Osteoblast (primary cell): ENCODE results near the gene MSMO1. TPM values are rescaled to one million over a fixed set of nuclear protein-coding genes. Genes with fewer than 3 reads are reported as not detected.
A peak's percentile ranks its signal among the peaks of the same experiment; 100 is the strongest.

Experiments
- DNase-seq: peaks from one replicate; pipeline ENCODE4 v3.0.0; 2011; ENCODE audit warnings: low spot score, mixed read lengths; ENCODE audit not compliant: insufficient read length; ENCODE audit errors: missing footprints
- H2AFZ ChIP-seq: 2 replicates; pipeline ENCODE4 v1.6.0; 2011; ENCODE audit warnings: mild to moderate bottlenecking, low read length
- H3K27ac ChIP-seq: 2 replicates; pipeline ENCODE4 v1.5.1; 2011; ENCODE audit warnings: mild to moderate bottlenecking, low read depth, low read length, moderate library complexity
- H3K27me3 ChIP-seq: 2 replicates; pipeline ENCODE4 v1.6.0; 2012; ENCODE audit warnings: mild to moderate bottlenecking, control low read depth, inconsistent platforms, low read length, moderate library complexity; ENCODE audit not compliant: insufficient read depth
- H3K36me3 ChIP-seq: 2 replicates; pipeline ENCODE4 v1.5.1; 2011; ENCODE audit warnings: mild to moderate bottlenecking, low read length, control low read depth, moderate library complexity; ENCODE audit not compliant: insufficient read depth
- H3K4me1 ChIP-seq: 2 replicates; pipeline ENCODE4 v1.5.1; 2011; ENCODE audit warnings: mild to moderate bottlenecking, low read length, control low read depth, moderate library complexity; ENCODE audit not compliant: insufficient read depth
- H3K4me2 ChIP-seq: 2 replicates; pipeline ENCODE4 v1.6.0; 2011; ENCODE audit warnings: mild to moderate bottlenecking, low read length; ENCODE audit not compliant: insufficient read depth
- H3K4me3 ChIP-seq: fragments of 200-600 bp; sonication (generic); 3 replicates; pipeline ENCODE4 v1.5.1; 2012; ENCODE audit warnings: mild to moderate bottlenecking, low read length, inconsistent platforms; ENCODE audit not compliant: insufficient read depth
- H3K79me2 ChIP-seq: 2 replicates; pipeline ENCODE4 v1.6.0; 2012; ENCODE audit warnings: mild to moderate bottlenecking, low read length, control low read depth, inconsistent platforms; ENCODE audit not compliant: insufficient read depth
- H3K9me3 ChIP-seq: 2 replicates; pipeline ENCODE4 v1.5.1; 2011; ENCODE audit warnings: low read depth, low read length, control low read depth
- H4K20me1 ChIP-seq: 2 replicates; pipeline ENCODE4 v1.6.0; 2012; ENCODE audit warnings: mild to moderate bottlenecking, low read length, control low read depth; ENCODE audit not compliant: insufficient read depth
- total RNA-seq: library from RNA; depleted of rRNA; stranded (reverse); fragments of >200 nt; gene quantifications from 2 replicates; pipeline ENCODE4 v1.2.3, GENCODE V29; 2012
- TF ChIP-seq, protein P1 (sequence below): IDR thresholded peaks from 2 replicates; pipeline ENCODE4 v1.5.1; 2011; ENCODE audit warnings: mild to moderate bottlenecking, low read depth, low read length, moderate library complexity; ENCODE audit errors: extremely low read depth

MSMO1 gene
- total RNA-seq, 1 donor: 238 TPM

GRCh38 chr4:165375465-165375864 is 48.0 kb downstream of the MSMO1 start:
- no peaks in the 10 kb centered on the region for H3K4me1 ChIP-seq
- H2AFZ ChIP-seq: no peak overlapping the region
- no peak overlapping the region for H3K4me2 ChIP-seq
- H3K27me3 ChIP-seq: peaks cover 24% of the 10 kb centered on the region
- no peak overlapping the region for H3K27ac ChIP-seq
- H3K4me3 ChIP-seq: no peak overlapping the region
- DNase-seq: no peak
- no peaks in the 10 kb centered on the region for H4K20me1 ChIP-seq
- H3K36me3 ChIP-seq: no peaks in the 10 kb centered on the region
- H3K79me2 ChIP-seq: no peaks in the 10 kb centered on the region
- TF ChIP-seq, protein P1, sequence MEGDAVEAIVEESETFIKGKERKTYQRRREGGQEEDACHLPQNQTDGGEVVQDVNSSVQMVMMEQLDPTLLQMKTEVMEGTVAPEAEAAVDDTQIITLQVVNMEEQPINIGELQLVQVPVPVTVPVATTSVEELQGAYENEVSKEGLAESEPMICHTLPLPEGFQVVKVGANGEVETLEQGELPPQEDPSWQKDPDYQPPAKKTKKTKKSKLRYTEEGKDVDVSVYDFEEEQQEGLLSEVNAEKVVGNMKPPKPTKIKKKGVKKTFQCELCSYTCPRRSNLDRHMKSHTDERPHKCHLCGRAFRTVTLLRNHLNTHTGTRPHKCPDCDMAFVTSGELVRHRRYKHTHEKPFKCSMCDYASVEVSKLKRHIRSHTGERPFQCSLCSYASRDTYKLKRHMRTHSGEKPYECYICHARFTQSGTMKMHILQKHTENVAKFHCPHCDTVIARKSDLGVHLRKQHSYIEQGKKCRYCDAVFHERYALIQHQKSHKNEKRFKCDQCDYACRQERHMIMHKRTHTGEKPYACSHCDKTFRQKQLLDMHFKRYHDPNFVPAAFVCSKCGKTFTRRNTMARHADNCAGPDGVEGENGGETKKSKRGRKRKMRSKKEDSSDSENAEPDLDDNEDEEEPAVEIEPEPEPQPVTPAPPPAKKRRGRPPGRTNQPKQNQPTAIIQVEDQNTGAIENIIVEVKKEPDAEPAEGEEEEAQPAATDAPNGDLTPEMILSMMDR: no peak
- no peaks in the 10 kb centered on the region for H3K9me3 ChIP-seq

GRCh38 chr4:165378398-165378744 is 50.9 kb downstream of the MSMO1 start:
- H3K4me3 ChIP-seq: peak overlapping the region; percentile 75
- peak overlapping the region; percentile 94 for H2AFZ ChIP-seq
- DNase-seq: peak; percentile 34
- no peaks in the 10 kb centered on the region for H3K79me2 ChIP-seq
- no peaks in the 10 kb centered on the region for H4K20me1 ChIP-seq
- peaks cover 24% of the 10 kb centered on the region for H3K27me3 ChIP-seq
- TF ChIP-seq, protein P1: no peak
- no peaks in the 10 kb centered on the region for H3K36me3 ChIP-seq
- no peaks in the 10 kb centered on the region for H3K4me1 ChIP-seq
- no peak overlapping the region for H3K27ac ChIP-seq
- H3K9me3 ChIP-seq: no peaks in the 10 kb centered on the region
- peak overlapping the region; percentile 90 for H3K4me2 ChIP-seq

- no peaks in the 10 kb centered on the region for H3K9me3 ChIP-seq
- DNase-seq: peak; percentile 95
- H3K36me3 ChIP-seq: no peaks in the 10 kb centered on the region
- peak within 1 kb of the TSS; percentile 75 for H3K4me3 ChIP-seq
- H3K4me2 ChIP-seq: peak within 1 kb of the TSS; percentile 90
- no peak within 1 kb of the TSS for H3K27ac ChIP-seq
- TF ChIP-seq, protein P1: peak; percentile 20
- peaks cover 24% of the 10 kb centered on the region for H3K27me3 ChIP-seq
- no peaks in the 10 kb centered on the region for H3K4me1 ChIP-seq
- H4K20me1 ChIP-seq: no peaks in the 10 kb centered on the region
- no peaks in the 10 kb centered on the region for H3K79me2 ChIP-seq
- peak within 1 kb of the TSS; percentile 94 for H2AFZ ChIP-seq
Observed at GRCh38 chr4:165378745-165379677, 51.5 kb downstream of the MSMO1 start, which contains the start of gene CPE. Gene CPE, plus strand, starts transcription at chr4:165379008. Its CDS starts 214 bp downstream, at chr4:165379222.

- no peak overlapping the region for H3K4me2 ChIP-seq
- no peaks in the 10 kb centered on the region for H3K9me3 ChIP-seq
- H3K27me3 ChIP-seq: peaks cover 24% of the 10 kb centered on the region
- TF ChIP-seq, protein P1: no peak
- H2AFZ ChIP-seq: no peak overlapping the region
- no peak overlapping the region for H3K27ac ChIP-seq
- peak; percentile 34 for DNase-seq
- no peaks in the 10 kb centered on the region for H3K4me1 ChIP-seq
- H4K20me1 ChIP-seq: no peaks in the 10 kb centered on the region
- no peaks in the 10 kb centered on the region for H3K79me2 ChIP-seq
- H3K36me3 ChIP-seq: no peaks in the 10 kb centered on the region
- H3K4me3 ChIP-seq: no peak overlapping the region
Observed at GRCh38 chr4:165379678-165380064, 52.2 kb downstream of the MSMO1 start.
